ENCODE data around the gene SETD4.
"Not testable (repeated sequence)": the region's sequence is repeated elsewhere in the genome, so short reads cannot be mapped to it uniquely, and the experiment has no call there.

SETD4 gene

GRCh38 chr21:36076878-36077655 lies 16.7 kb upstream of the SETD4 start:
- no peak for TF ChIP-seq CTCF (IDR thresholded peaks at IDR 0.05; ENCODE audit: low read depth, low read length)
- Histone ChIP-seq H3K27me3 (ENCODE audit: insufficient read depth, low read depth, severe bottlenecking) (no peaks in the 10 kb centered on the region), H3K9me3 (ENCODE audit: severe bottlenecking) (peaks cover 9% of the 10 kb centered on the region), H3K4me3 (ENCODE audit: low read depth, low read length) (no peak overlapping the region), H3K36me3 (no peaks in the 10 kb centered on the region), H3K27ac (no peak overlapping the region)
- DNase-seq = no peak

- Histone ChIP-seq H3K36me3 (no peaks in the 10 kb centered on the region; the same call in 1 of the 2 replicates), H3K27me3 (ENCODE audit: insufficient read depth, low read depth, severe bottlenecking) (no peaks in the 10 kb centered on the region)
- TF ChIP-seq CTCF (IDR thresholded peaks at IDR 0.05; ENCODE audit: low read depth, low read length) = no peak
These were observed 15.6 kb upstream of the SETD4 start for GRCh38 chr21:36075953-36076352.

GRCh38 chr21:36075171-36075570 lies 14.8 kb upstream of the SETD4 start:
- TF ChIP-seq CTCF (IDR thresholded peaks at IDR 0.05; ENCODE audit: low read depth, low read length) = no peak
- no peak for DNase-seq
- no peak overlapping the region for H3K27ac ChIP-seq
- H3K27me3 ChIP-seq (ENCODE audit: insufficient read depth, low read depth, severe bottlenecking) = no peaks in the 10 kb centered on the region
- no peaks in the 10 kb centered on the region; the same call in 1 of the 2 replicates for H3K36me3 ChIP-seq
- peaks cover 10% of the 10 kb centered on the region for H3K9me3 ChIP-seq (ENCODE audit: severe bottlenecking)
- no peak overlapping the region for H3K4me3 ChIP-seq (ENCODE audit: low read depth, low read length)

More at GRCh38 chr21:36075953-36076352, 15.6 kb upstream of the SETD4 start:
- Histone ChIP-seq H3K9me3 (ENCODE audit: severe bottlenecking) (peaks cover 9% of the 10 kb centered on the region), H3K27ac (no peak overlapping the region), H3K4me3 (ENCODE audit: low read depth, low read length) (no peak overlapping the region)
- no peak for DNase-seq

- not testable (repeated sequence) for H3K4me3 ChIP-seq (ENCODE audit: low read depth, low read length); H3K27ac ChIP-seq; H3K36me3 ChIP-seq; DNase-seq; H3K27me3 ChIP-seq (ENCODE audit: insufficient read depth, low read depth, severe bottlenecking)
- H3K9me3 ChIP-seq (ENCODE audit: severe bottlenecking) = peaks cover 21% of the 10 kb centered on the region
These were observed 13.6 kb upstream of the SETD4 start for GRCh38 chr21:36073911-36074310.

GRCh38 chr21:36073181-36073580 lies 12.9 kb upstream of the SETD4 start:
- Histone ChIP-seq H3K27ac (no peak overlapping the region), H3K36me3 (no peaks in the 10 kb centered on the region; the same call in 1 of the 2 replicates), H3K27me3 (ENCODE audit: insufficient read depth, low read depth, severe bottlenecking) (no peaks in the 10 kb centered on the region), H3K4me3 (ENCODE audit: low read depth, low read length) (no peak overlapping the region), H3K9me3 (ENCODE audit: severe bottlenecking) (peaks cover 18% of the 10 kb centered on the region)
- TF ChIP-seq CTCF (IDR thresholded peaks at IDR 0.05; ENCODE audit: low read depth, low read length) = no peak
- DNase-seq = no peak

- DNase-seq = no peak
- H3K9me3 ChIP-seq (ENCODE audit: severe bottlenecking) = peaks cover 15% of the 10 kb centered on the region
- no peaks in the 10 kb centered on the region for H3K27me3 ChIP-seq (ENCODE audit: insufficient read depth, low read depth, severe bottlenecking)
- no peak overlapping the region for H3K27ac ChIP-seq
- no peak overlapping the region for H3K4me3 ChIP-seq (ENCODE audit: low read depth, low read length)
- H3K36me3 ChIP-seq = no peaks in the 10 kb centered on the region; the same call in 1 of the 2 replicates
- TF ChIP-seq CTCF (IDR thresholded peaks at IDR 0.05; ENCODE audit: low read depth, low read length) = no peak
These were observed 12.3 kb upstream of the SETD4 start for GRCh38 chr21:36072453-36073162.
